ENCODE data around the gene TDRD7.
"Not testable (repeated sequence)": the region's sequence is repeated elsewhere in the genome, so short reads cannot be mapped to it uniquely, and the experiment has no call there.

TDRD7 gene

GRCh38 chr9:97475059-97475458 is 63.2 kb downstream of the TDRD7 start:
- no peak for DNase-seq (ENCODE audit: low spot score)

DNA sequence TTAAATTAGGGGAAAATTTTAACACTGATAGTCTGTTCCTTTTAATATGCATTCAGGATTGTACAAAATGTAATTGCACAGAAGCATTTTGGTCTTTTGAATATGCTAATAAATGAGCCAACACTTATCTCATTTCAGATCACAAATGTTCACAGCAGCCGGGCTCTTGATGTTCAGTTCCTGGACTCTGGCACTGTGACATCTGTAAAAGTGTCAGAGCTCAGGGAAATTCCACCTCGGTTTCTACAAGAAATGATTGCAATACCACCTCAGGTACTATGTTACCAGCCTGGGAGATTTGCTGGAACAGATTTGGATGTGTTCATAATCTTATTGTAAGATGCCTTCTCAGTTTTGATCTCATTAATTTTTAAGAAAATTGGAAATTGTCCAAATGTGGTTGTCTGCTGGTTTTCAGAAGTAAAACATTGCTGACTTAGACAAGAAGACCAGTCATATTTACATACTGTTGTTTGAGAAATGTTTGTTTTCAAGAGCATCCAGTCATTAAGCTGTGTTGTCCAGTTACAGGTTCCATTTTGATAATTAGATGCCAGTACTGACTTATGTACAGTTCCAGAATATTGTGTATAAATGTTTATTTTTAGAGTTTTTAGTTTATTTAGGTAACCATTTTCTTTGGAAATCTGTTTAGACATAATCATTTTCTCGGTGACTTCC is 66.5 kb downstream of the TDRD7 start:
- DNase-seq (ENCODE audit: low spot score) = no peak

GRCh38 chr9:97479496-97480159 is 67.7 kb downstream of the TDRD7 start:
- no peak for DNase-seq (ENCODE audit: low spot score)

DNA sequence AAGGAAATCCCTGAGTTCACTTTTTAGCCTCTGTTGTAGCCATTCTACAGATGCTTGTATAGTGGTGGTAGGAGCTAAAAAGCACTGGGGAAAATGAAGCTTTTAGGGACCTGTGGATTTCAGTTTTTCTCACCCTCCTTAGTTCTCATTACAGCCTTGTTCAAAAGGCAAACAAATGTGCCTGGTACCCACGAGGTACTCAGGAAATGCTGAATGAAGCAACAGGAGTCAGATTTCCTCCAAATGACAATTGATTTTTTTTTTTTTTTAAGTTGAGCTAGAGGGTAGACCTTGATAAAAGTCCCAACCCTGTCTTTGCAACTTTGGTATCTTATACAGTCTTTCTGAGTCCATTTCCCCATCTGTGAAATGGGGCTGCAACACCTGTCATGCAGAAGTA is 68.3 kb downstream of the TDRD7 start:
- no peak for DNase-seq (ENCODE audit: low spot score)

DNA sequence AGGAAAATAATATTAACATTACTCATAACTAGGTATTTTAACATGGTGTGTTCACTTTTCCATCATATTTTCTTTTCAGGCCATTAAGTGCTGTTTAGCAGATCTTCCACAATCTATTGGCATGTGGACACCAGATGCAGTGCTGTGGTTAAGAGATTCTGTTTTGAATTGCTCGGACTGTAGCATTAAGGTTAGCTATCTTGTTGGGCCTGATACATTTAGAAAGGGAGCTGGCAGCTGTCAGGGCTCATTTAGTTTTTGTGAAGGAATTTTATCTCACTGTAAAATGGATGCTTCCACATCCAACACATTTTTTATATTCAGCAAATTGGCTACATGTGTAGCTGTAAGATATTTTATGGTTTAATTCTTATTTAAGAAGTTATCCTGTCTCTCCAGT is 68.9 kb downstream of the TDRD7 start:
- no peak for DNase-seq (ENCODE audit: low spot score)

GRCh38 chr9:97484134-97484533 is 72.2 kb downstream of the TDRD7 start:
- peak; percentile 82 for DNase-seq (ENCODE audit: low spot score)

DNA sequence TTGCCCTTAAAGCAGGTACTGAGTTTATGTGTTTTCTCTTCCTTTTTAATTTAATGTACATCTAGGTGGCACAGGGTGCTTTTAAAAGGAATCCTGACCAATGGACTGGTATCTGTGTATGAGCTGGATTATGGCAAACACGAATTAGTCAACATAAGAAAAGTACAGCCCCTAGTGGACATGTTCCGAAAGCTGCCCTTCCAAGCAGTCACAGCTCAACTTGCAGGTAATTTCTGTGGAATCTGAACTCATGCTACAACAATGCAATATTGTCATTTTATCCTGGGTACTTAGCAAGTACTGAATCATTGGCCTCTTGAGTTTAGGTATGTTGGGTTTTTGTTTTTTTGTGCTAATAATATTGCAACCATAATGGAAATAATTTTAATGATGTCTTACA is 75.2 kb downstream of the TDRD7 start:
- no peak for DNase-seq (ENCODE audit: low spot score)

DNA sequence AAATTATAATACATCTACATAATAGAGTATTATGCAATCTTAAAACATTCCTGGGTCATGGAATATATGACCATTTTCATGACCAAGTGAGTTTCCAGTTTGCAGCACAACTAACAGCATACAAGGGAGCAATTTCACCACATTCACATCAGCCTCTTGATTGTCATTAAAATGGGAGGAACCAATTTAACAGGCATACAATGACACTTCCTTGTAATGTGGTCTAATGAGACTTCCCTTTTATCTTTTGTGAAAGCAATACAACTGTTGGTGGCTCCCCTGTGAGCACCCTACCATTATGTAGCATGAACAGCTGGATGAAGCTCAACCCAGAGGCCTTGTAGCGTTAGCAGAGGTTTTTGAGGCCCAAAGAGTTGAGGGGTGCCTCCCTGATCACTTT is 76.0 kb downstream of the TDRD7 start:
- DNase-seq (ENCODE audit: low spot score) = no peak

DNA sequence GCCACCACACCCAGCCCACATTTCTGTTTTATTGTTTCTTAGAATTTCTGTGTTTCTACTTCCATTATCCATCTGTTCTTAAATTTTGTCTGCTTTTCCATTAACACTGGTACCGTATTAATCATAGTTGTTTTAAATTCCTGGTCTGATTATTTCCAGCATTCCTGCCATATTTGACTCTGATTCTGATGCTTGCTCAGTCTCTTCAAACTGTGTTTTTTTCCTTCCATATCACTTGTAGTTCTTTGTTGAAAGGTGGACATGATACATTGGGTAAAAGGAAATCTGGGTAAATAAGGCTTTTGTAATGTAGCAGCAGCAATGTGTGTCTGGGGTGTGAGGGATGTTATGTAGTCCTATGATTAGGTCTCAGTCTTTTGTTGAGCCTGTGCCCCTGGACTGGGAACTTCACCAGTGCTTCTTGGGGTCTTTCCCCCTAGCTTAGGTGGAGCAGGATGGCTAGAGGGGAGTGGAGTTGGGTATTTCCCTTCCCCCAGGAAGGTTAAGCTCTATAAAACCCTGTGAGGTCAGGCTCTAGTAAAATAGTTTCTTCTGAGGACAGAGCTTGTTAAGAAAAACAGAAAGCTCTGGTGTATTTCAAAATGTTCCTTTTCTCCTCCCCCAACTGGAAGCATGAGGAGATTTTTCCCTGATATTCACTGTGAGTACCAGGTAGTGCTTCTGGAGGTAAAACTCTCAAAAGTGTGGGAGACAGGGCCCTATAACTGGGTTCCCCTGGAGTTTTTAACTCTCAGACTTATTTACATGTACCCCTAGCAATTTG is 79.5 kb downstream of the TDRD7 start:
- no peak for DNase-seq (ENCODE audit: low spot score)

GRCh38 chr9:97497558-97498375 is 85.9 kb downstream of the TDRD7 start:
- not testable (repeated sequence) for DNase-seq (ENCODE audit: low spot score)

DNA sequence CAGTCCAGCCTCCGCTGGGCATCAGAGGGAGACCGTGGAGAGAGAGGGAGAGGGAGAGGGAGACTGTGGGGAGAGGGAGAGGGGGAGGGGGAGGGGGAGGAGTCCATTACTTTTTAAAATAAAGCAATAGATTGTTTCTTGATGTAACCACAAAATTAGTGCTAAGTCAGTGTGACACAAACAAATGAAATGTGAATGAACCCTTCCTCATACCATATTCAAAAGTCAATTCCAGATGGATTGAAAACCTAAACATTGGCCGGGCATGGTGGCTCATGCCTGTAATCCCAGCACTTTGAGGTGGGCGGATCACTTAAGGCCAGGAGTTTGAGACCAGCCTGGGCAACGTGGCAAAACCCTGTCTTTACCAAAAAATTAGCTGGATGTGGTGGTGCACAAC is 87.0 kb downstream of the TDRD7 start:
- not testable (repeated sequence) for DNase-seq (ENCODE audit: low spot score)

DNA sequence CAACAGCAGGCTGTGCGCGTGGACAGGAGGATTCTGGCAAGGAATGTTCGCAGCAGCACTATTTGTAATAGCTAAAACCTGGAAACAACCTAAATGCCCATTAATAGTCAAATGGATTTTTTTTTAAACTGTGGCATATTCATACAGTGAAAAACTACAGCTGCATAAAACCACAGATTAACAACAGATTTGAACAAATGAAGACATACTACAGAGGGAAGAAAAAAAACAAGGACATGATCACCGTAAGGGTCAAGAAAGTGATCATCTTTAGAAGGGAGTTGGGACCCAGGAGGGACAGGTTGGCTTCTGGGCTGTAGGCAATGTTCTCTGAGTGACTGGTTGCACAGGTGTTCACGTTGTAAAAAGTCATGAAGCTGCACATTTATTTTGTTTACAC is 88.4 kb downstream of the TDRD7 start:
- DNase-seq (ENCODE audit: low spot score) = no peak

DNA sequence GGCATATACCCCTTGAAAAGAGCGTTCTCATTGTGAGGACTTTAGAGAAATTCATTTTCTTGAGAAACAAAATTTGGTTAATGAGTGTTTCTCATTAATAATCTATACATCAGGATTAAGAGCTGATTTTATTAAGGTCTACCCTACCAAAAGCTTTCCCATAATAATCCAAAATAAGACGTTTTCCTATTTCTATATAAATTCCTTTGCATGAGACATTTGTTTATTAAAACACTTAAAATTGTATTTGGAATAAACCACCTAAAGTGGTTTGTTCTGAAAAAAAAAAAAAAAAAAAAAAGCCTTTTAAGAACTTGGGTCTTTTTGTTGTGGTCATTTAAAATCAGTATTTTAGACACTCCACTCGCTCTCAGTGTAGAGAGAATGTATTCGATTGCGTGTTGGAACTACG is 88.9 kb downstream of the TDRD7 start:
- no peak for DNase-seq (ENCODE audit: low spot score)

- DNase-seq (ENCODE audit: low spot score) = peak; percentile 86
Measured at GRCh38 chr9:97501177-97501971, 89.5 kb downstream of the TDRD7 start, which contains the start of gene TMOD1. Gene TMOD1, plus strand, starts transcription at chr9:97501666. Its CDS starts 22,523 bp downstream, at chr9:97524189.

GRCh38 chr9:97501972-97502221 is 90.0 kb downstream of the TDRD7 start:
- DNase-seq (ENCODE audit: low spot score) = no peak

DNA sequence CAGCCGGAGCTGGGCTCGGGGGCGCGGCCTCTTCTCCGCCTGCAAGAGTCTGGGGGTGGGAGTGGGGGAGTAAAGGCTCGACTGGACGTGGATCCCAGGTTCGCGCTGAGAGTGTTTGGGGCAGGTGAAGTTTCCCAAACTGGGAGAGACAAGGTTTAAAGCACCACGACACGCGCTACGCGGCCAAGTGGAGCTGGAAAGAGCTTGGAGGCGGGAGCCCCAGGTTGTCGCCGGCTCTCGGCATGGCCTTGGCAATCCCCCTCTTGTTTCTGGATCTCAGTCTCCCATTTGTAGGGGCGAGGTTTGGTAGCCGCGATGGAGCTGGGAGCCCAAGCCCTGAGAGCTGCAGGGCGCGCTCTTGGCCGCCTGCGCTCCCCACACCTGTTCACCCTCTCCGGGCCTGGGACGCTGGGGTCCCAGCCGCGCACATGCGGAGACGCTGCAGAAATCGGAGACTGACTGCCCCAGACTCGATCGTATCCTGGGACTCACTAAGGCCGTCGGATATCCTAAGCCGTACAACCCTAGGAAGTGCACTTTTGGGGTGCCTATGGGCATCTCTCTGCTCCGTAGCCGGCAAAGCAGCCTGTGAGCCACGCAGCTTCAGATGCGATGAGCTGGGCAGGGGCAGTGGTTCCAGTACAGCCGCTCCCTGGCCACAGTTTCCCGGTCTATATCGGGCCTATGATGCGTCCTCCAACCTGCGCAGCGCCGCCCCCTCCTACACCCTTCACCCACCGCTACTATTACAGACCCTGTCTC is 90.5 kb downstream of the TDRD7 start:
- no peak for DNase-seq (ENCODE audit: low spot score)

DNA sequence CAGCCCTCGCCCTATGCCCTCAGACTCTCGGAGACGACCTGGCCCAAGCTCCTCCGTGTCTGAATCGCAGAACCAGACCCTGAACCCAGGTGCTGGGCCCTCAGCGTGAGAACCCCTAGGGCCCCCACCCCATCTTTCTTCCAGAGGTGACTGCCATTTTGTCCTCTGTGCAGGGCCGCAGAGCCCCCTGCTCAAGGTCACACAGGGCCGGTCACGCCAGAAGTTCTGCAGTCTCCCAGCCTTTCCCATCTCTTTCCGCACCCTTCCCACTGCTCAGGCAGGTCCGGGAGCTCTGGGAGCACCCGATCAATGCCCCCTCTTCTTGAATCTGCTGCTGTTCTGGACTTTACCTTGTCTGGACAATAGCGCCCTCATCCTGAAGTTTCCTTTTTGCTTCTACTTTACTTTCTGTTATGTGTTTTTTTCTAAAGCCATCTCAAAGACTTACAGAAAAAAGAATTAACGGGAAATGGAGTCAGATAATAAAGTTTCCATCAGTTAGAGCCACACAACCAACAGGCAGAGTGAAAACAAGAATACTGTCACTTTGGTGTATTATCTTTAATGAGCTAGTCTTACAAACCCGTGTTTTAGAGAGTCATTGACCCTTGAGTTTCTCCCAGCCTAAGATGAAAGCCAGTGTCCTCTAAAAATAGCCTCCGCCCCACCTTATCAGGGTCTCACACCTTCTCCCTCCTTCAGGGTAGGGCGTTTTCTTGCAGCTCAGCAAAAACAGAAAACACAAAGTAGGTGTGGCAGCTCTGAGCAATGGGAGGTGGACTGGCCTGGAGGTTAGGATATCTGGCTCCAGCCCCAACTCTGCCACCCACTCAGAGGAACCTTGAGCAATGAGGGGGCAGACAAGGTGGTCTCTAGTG is 91.3 kb downstream of the TDRD7 start:
- DNase-seq (ENCODE audit: low spot score) = no peak

DNA sequence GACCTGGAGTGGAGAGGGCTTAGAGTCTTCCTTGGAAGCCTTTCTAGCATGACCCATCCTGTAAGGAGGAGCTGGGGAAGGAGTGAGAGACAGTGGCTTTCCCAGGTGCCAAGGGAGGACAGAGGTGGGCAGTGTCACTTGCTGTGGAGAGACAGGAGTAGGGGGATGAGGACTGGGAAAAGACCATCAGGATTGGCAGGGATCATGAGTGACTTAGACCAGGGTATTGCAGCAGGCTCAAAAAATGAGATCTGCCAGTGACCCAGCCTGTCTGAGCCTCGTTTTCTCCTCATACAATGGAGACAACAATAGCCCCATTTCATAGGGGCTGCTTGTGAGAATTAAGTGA is 91.9 kb downstream of the TDRD7 start:
- no peak for DNase-seq (ENCODE audit: low spot score)

DNA sequence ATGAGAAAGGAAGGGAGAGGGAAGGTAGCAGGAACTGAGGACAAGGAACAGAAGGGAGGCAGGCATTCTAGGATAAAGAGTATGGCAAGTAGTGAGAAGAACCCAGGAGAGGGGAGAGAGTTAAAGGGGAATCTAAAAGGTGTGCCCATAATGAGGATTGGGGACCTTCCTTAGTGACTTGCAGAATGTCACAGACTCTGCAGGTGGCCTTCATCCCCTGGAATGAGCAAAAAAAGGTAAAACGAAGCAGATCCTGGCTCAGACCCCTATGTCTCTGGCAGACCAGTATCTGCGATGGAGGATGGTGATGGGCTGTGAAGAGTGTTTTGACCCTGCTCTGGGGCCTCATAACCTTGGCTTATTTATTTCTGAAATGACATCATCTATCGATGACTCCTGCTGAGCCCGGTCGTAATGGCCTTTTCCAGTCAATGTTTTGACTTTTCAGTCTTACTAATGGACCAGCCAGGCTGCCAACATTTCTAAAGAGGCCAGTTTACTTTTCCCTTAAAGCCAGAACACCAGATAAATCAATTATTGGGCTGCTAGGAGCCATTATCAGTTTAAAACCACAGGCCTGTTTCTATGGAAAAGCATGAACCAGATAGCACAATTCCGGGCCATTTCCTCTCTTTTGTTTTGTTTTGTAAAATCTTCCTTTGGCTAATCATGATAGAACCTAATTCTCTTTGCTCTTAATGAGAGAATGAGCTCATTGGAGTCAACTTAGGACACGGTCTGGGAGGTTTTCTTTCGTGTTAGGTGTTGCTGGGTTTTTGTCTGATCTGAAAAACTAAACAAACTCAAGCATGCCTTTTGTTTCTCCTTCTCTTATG is 92.7 kb downstream of the TDRD7 start:
- DNase-seq (ENCODE audit: low spot score) = no peak

All from putamen (tissue), 1 donor.